ENCODE data around the gene EYA2. TPM values are rescaled to one million over a fixed set of nuclear protein-coding genes. Genes with fewer than 3 reads are reported as not detected.

Gene EYA2
- total and polyA plus RNA-seq, 12 donors = 0.26 to 1.9 (median 0.70) TPM

DNA sequence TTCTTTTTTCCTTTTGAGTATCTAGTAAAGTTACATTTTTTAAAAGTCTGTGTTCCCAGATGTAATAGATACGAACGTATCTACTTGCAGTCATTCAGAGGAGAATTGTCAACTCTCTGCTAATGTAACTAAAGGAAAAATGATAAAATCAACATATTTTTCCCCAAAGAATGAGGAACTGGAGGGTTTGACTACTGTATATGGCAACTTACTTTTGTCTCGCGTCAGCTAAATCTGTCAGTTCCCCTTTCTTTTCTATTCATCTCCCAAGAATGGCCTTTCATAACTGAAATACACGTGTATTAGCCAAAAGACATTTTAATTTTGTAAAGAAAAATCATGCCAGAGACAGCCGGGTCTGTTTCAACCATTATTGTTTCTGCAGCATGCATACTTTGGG, 5.4 kb downstream of the EYA2 start:
- intact Hi-C loops (cut with DNase I) = no loop called here
- H3K27ac ChIP-seq = peak overlapping the region in 1 of 10 donors; percentile 74
- H3K36me3 ChIP-seq = no peaks in the 10 kb centered on the region
- peak overlapping the region in 1 of 10 donors; percentile 15 for H3K4me3 ChIP-seq
- peaks cover 0 to 88% (median 43%) of the 10 kb centered on the region in 7 donors for H3K27me3 ChIP-seq
- ATAC-seq = peak in 2 of 8 donors; percentile 30 to 44
- DNase-seq = no peak
- peaks cover 0 to 15% (median 4%) of the 10 kb centered on the region in 9 donors for H3K4me1 ChIP-seq
- H3K9me3 ChIP-seq = no peaks in the 10 kb centered on the region
- 57 to 66% methylated on average over 6 of the region's 6 CpGs for WGBS, 2 donors
- no peak for TF ChIP-seq CTCF (IDR thresholded peaks at IDR 0.05)

DNA sequence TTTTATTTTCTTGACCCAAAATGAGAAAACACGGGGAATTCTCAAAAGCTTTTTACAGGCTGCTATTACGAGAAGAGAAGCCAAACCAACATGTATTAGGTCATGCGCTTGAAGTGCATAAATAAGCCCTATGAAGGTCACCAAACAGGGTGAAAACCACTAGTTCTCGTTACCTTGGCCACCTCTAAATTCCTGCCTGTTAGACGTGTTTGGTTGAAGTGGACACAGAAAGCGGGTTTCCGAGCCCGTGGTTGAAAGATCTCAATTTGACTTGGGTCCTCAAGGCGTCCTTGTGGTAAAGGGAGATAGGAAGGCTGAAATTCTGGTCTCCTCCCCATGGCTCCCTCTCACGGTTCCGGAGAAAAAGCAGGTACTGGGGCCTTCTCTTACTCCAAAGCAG, 6.2 kb downstream of the EYA2 start:
- WGBS, 2 donors = 84 to 86% methylated on average over 11 of the region's 11 CpGs
- peaks cover 0 to 80% (median 35%) of the 10 kb centered on the region in 7 donors for H3K27me3 ChIP-seq
- intact Hi-C loops (cut with DNase I) = no loop called here

GRCh38 chr20:46901638-46902037, 7.0 kb downstream of the EYA2 start:
- Histone ChIP-seq H3K27me3 (peaks cover 0 to 72% (median 27%) of the 10 kb centered on the region in 7 donors), H3K36me3 (no peaks in the 10 kb centered on the region), H3K27ac (no peak overlapping the region), H3K4me1 (peaks cover 0 to 13% (median 0%) of the 10 kb centered on the region in 9 donors), H3K4me3 (no peak overlapping the region), H3K9me3 (no peaks in the 10 kb centered on the region)
- 79 to 81% methylated on average over 13 of the region's 13 CpGs for WGBS, 2 donors
- TF ChIP-seq CTCF (IDR thresholded peaks at IDR 0.05) = no peak
- ATAC-seq (peak in 1 of 8 donors; percentile 70), DNase-seq (no peak)
- intact Hi-C loops (cut with DNase I) = no loop called here

More for the DNA sequence above, 6.2 kb downstream of the EYA2 start:
- H3K27ac ChIP-seq = no peak overlapping the region
- H3K4me3 ChIP-seq = no peak overlapping the region
- ATAC-seq (no peak), DNase-seq (no peak)
- peaks cover 0 to 13% (median under 1%) of the 10 kb centered on the region in 9 donors for H3K4me1 ChIP-seq
- H3K36me3 ChIP-seq = no peaks in the 10 kb centered on the region
- H3K9me3 ChIP-seq = no peaks in the 10 kb centered on the region
- TF ChIP-seq CTCF (IDR thresholded peaks at IDR 0.05) = no peak

DNA sequence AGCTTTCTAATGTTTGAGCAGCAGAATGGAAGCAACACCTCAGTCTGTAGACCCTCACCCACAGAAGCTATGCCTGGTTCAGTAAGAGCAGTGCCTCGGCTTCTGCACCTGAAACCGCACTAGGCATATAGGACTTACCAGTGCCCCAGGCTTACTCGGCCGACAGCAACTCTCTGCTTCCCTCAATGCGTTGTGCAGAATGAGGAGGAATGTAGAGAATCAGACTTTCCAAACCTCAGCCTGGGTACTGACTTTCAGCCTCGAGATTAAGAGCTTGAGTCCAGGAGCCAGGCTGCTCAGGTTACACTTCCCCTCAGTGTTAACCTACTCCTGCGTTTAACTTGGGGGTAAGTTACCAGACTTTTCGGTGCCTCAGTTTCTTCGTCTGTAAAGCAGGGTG, 8.6 kb downstream of the EYA2 start:
- ATAC-seq = no peak
- H3K27me3 ChIP-seq = peaks cover 0 to 59% (median 11%) of the 10 kb centered on the region in 7 donors

More for the DNA sequence above, 8.6 kb downstream of the EYA2 start:
- peaks cover 0 to 13% (median 0%) of the 10 kb centered on the region in 9 donors for H3K4me1 ChIP-seq
- no peak for DNase-seq
- no peak overlapping the region for H3K4me3 ChIP-seq
- no peak for TF ChIP-seq CTCF (IDR thresholded peaks at IDR 0.05)
- H3K9me3 ChIP-seq = no peaks in the 10 kb centered on the region
- no peaks in the 10 kb centered on the region for H3K36me3 ChIP-seq
- intact Hi-C loops (cut with DNase I) = no loop called here
- H3K27ac ChIP-seq = no peak overlapping the region
- WGBS, 2 donors = 62 to 67% methylated on average over 9 of the region's 9 CpGs
